HepG2 (cell line): ENCODE results near the gene AMIGO1. TPM values are rescaled to one million over a fixed set of nuclear protein-coding genes. Genes with fewer than 3 reads are reported as not detected.

Experiments used
- AFF4 ChIP-seq: sonication (generic); formaldehyde crosslinking; IDR thresholded peaks from 2 replicates; pipeline ENCODE4 v1.4.0; 2020; ENCODE audit warnings: missing genetic modification reagents
- CBFB ChIP-seq: sonication (generic); formaldehyde crosslinking; IDR thresholded peaks from 2 replicates; pipeline ENCODE4 v1.4.0; 2020; ENCODE audit warnings: missing genetic modification reagents
- CBX2 ChIP-seq, 2 experiments: fragments of 200-600 bp in 1 of 2; sonication (generic); formaldehyde crosslinking in 1 of 2; IDR thresholded peaks; 2 replicates each; pipeline versions ENCODE4 v1.7.0 to v1.8.1; 2018 to 2022; ENCODE audit warnings: low read depth in 2 of 2, low read length in 1 of 2, mild to moderate bottlenecking in 1 of 2, missing genetic modification reagents in 1 of 2
- CEBPG ChIP-seq: IDR thresholded peaks from 2 replicates; pipeline ENCODE4 v1.6.1; 2016
- ELF1 ChIP-seq: sonication (generic); formaldehyde crosslinking; IDR thresholded peaks from 2 replicates; pipeline ENCODE4 v1.4.0; 2020; ENCODE audit warnings: missing genetic modification reagents
- GTF3A ChIP-seq: sonication (generic); formaldehyde crosslinking; conservative IDR thresholded peaks from 2 replicates; pipeline ENCODE4 v1.4.0; 2020; ENCODE audit warnings: mild to moderate bottlenecking, missing genetic modification reagents
- HIVEP1 ChIP-seq: sonication (generic); formaldehyde crosslinking; IDR thresholded peaks from 2 replicates; pipeline ENCODE4 v1.4.0; 2020; ENCODE audit warnings: mild to moderate bottlenecking, missing genetic modification reagents
- PHF20 ChIP-seq: sonication (generic); formaldehyde crosslinking; IDR thresholded peaks from 2 replicates; pipeline ENCODE4 v1.5.0; 2020; ENCODE audit warnings: mild to moderate bottlenecking, missing genetic modification reagents
- PITX1 ChIP-seq: sonication (generic); formaldehyde crosslinking; IDR thresholded peaks from 2 replicates; pipeline ENCODE4 v1.5.1; 2020; ENCODE audit warnings: mild to moderate bottlenecking, missing genetic modification reagents
- SPEN ChIP-seq: sonication (generic); formaldehyde crosslinking; IDR thresholded peaks from 2 replicates; pipeline ENCODE4 v1.5.1; 2020; ENCODE audit warnings: low read depth, mild to moderate bottlenecking, missing genetic modification reagents
- ZFP36 ChIP-seq: fragments of 150-350 bp; IDR thresholded peaks from 2 replicates; pipeline ENCODE4 v1.6.1; 2018; ENCODE audit warnings: borderline replicate concordance, low read length, low read depth; ENCODE audit not compliant: partially characterized antibody
- ZNF20 ChIP-seq: sonication (generic); formaldehyde crosslinking; IDR thresholded peaks from 2 replicates; pipeline ENCODE4 v1.4.0; 2020; ENCODE audit warnings: mild to moderate bottlenecking, moderate library complexity, missing genetic modification reagents
- ZNF326 ChIP-seq: sonication (generic); formaldehyde crosslinking; IDR thresholded peaks from 2 replicates; pipeline ENCODE4 v1.4.0; 2020; ENCODE audit warnings: missing genetic modification reagents, borderline replicate concordance
- ZNF33A ChIP-seq: sonication (generic); formaldehyde crosslinking; IDR thresholded peaks from 2 replicates; pipeline ENCODE4 v1.5.1; 2020; ENCODE audit warnings: missing genetic modification reagents, mild to moderate bottlenecking, moderate library complexity, borderline replicate concordance
- ZNF496 ChIP-seq: sonication (generic); formaldehyde crosslinking; IDR thresholded peaks from 2 replicates; pipeline ENCODE4 v1.8.1; 2023; ENCODE audit warnings: mild to moderate bottlenecking, moderate library complexity, missing genetic modification reagents; ENCODE audit not compliant: insufficient replicate concordance
- ZNF580 ChIP-seq: IDR thresholded peaks from 2 replicates; pipeline ENCODE4 v1.6.1; 2016; ENCODE audit warnings: low read depth, borderline replicate concordance
- ZNF709 ChIP-seq: sonication (generic); formaldehyde crosslinking; IDR thresholded peaks from 2 replicates; pipeline ENCODE4 v1.5.0; 2020; ENCODE audit warnings: mild to moderate bottlenecking, missing genetic modification reagents
- ZNF737 ChIP-seq: sonication (generic); formaldehyde crosslinking; IDR thresholded peaks from 2 replicates; pipeline ENCODE4 v1.5.0; 2020; ENCODE audit warnings: missing genetic modification reagents, mild to moderate bottlenecking, borderline replicate concordance
- ZNF746 ChIP-seq: sonication (generic); formaldehyde crosslinking; IDR thresholded peaks from 2 replicates; pipeline ENCODE4 v1.8.0; 2022; ENCODE audit warnings: mild to moderate bottlenecking, missing genetic modification reagents
- ZNF761 ChIP-seq: sonication (generic); formaldehyde crosslinking; conservative IDR thresholded peaks from 2 replicates; pipeline ENCODE4 v1.4.0; 2020; ENCODE audit warnings: mild to moderate bottlenecking, missing genetic modification reagents
- ZSCAN12 ChIP-seq: sonication (generic); formaldehyde crosslinking; IDR thresholded peaks from 2 replicates; pipeline ENCODE4 v1.9.0; 2021; ENCODE audit warnings: mild to moderate bottlenecking, missing genetic modification reagents
- polyA plus RNA-seq, 8 experiments: library from polyadenylated mRNA; depleted of rRNA in 3 of 8; stranded (reverse) in 7 of 8; unstranded in 1 of 8; fragments of >200 nt; fragmentation: Illumina TruSeq in 4 of 8; extraction: Trizol in 4 of 8; gene quantifications; 2 replicates each; pipeline versions ENCODE4 v1.2.1 to v1.2.3, GENCODE V29; 2011 to 2016; ENCODE audit warnings: low read depth in 4 of 8, missing spikeins in 1 of 8, mixed read lengths in 1 of 8; ENCODE audit not compliant: insufficient read depth in 1 of 8
- total RNA-seq, 5 experiments: library from RNA; depleted of rRNA; stranded (reverse); fragments of >200 nt; fragmentation: Illumina TruSeq; extraction: Trizol; gene quantifications; 2 replicates each; pipeline ENCODE4 v1.2.3, GENCODE V29; 2016; ENCODE audit warnings: low read depth in 1 of 5

Gene AMIGO1
- total and polyA plus RNA-seq, 2 of the 13 experiments (the other 11 are each of a cell fraction or from before 2014, with no cell fraction given): 0.40 to 1.3 TPM

- TF ChIP-seq PITX1 (CRISPR knock-in tag) (0 out of 2 replicates have a peak, but pooled peaks have one; percentile 16), GTF3A (CRISPR knock-in tag) (0 out of 2 replicates have a peak, but pooled peaks have one; percentile 49), CEBPG (peak; percentile 48; the same call in 1 of the 2 replicates), ZNF737 (CRISPR knock-in tag) (no peak; the same call in 1 of the 2 replicates), ELF1 (CRISPR knock-in tag) (peak; percentile 93), CBX2 (IDR thresholded peaks at IDR 0.05; ENCODE audit: low read depth, low read length) (no peak), CBX2 (CRISPR knock-in tag; IDR thresholded peaks at IDR 0.05; ENCODE audit: low read depth) (no peak), AFF4 (no peak), ZNF33A (CRISPR knock-in tag) (no peak), ZNF580 (peak; percentile 90; the same call in 1 of the 2 replicates), ZNF496 (CRISPR knock-in tag) (no peak), SPEN (CRISPR knock-in tag) (peak; percentile 87), ZNF761 (CRISPR knock-in tag) (no peak), ZNF709 (0 out of 2 replicates have a peak, but pooled peaks have one; percentile 38), HIVEP1 (peak; percentile 76; the same call in 1 of the 2 replicates), ZNF20 (CRISPR knock-in tag) (no peak), CBFB (CRISPR knock-in tag) (0 out of 2 replicates have a peak, but pooled peaks have one; percentile 42), ZNF326 (no peak), ZSCAN12 (CRISPR knock-in tag) (no peak), ZFP36 (no peak), ZNF746 (CRISPR knock-in tag) (peak; percentile 70), PHF20 (CRISPR knock-in tag) (peak; percentile 92)
These were observed 39.1 kb upstream of the AMIGO1 start, which contains the start of gene GNAI3 (continued) for GRCh38 chr1:109548321-109549267.
